Neural cell (in vitro differentiated cells): ENCODE data around the gene GTF2H1. TPM values are rescaled to one million over a fixed set of nuclear protein-coding genes. Genes with fewer than 3 reads are reported as not detected.

Source experiments
- H2AFZ ChIP-seq: fragments of 200-600, 300-800 bp; sonication (generic), shearing (Covaris generic); 2 replicates; pipeline ENCODE4 v1.6.0; 2014; ENCODE audit warnings: low read depth, mild to moderate bottlenecking, antibody characterized with exemption, low read length, moderate library complexity
- H3F3A ChIP-seq: fragments of 200-600 bp; shearing (Covaris generic); 2 replicates; pipeline ENCODE4 v1.6.1; 2016; ENCODE audit warnings: mild to moderate bottlenecking, moderate library complexity, mixed read lengths, antibody characterized with exemption, low read length; ENCODE audit not compliant: insufficient read depth, poor library complexity, severe bottlenecking
- H3K27ac ChIP-seq: fragments of 200-600, 300-800 bp; sonication (generic), shearing (Covaris generic); 2 replicates; pipeline ENCODE4 v1.5.1; 2014; ENCODE audit warnings: mild to moderate bottlenecking, low read length, moderate library complexity
- H3K27me3 ChIP-seq: fragments of 300-800, 200-600 bp; sonication (generic), shearing (Covaris generic); 2 replicates; pipeline ENCODE4 v1.6.0; 2014; ENCODE audit warnings: mild to moderate bottlenecking, low read depth, low read length, moderate library complexity; ENCODE audit not compliant: insufficient read depth
- H3K36me3 ChIP-seq: fragments of 300-800, 200-600 bp; sonication (generic), shearing (Covaris generic); 2 replicates; pipeline ENCODE4 v1.5.1; 2014; ENCODE audit warnings: mild to moderate bottlenecking, antibody characterized with exemption, low read length, moderate library complexity; ENCODE audit not compliant: insufficient read depth
- H3K4me2 ChIP-seq: fragments of 300-800, 200-600 bp; sonication (generic), shearing (Covaris generic); 2 replicates; pipeline ENCODE4 v1.6.0; 2014; ENCODE audit warnings: mild to moderate bottlenecking, low read length
- H3K4me3 ChIP-seq: fragments of 300-800, 200-600 bp; sonication (generic), shearing (Covaris generic); 2 replicates; pipeline ENCODE4 v1.5.1; 2014; ENCODE audit warnings: mild to moderate bottlenecking, low read length, moderate library complexity
- H3K79me2 ChIP-seq: fragments of 200-600 bp; shearing (Covaris generic); replicated peaks from 2 replicates; pipeline ENCODE4 v1.6.0; 2014; ENCODE audit warnings: mild to moderate bottlenecking, low read length, moderate library complexity; ENCODE audit not compliant: insufficient read depth
- H3K9ac ChIP-seq: fragments of 300-800, 200-600 bp; sonication (generic), shearing (Covaris generic); 2 replicates; pipeline ENCODE4 v1.6.1; 2016; ENCODE audit warnings: mild to moderate bottlenecking, low read length, mixed read lengths
- H3K9me2 ChIP-seq: fragments of 200-600 bp; shearing (Covaris generic); 2 replicates; pipeline ENCODE4 v1.6.1; 2016; ENCODE audit warnings: mild to moderate bottlenecking, low read length, mixed read lengths; ENCODE audit not compliant: insufficient read depth
- H3K9me3 ChIP-seq: fragments of 200-600, 300-800 bp; sonication (generic), shearing (Covaris generic); 2 replicates; pipeline ENCODE4 v1.6.1; 2016; ENCODE audit warnings: mild to moderate bottlenecking, mixed run types, low read length, moderate library complexity, mixed read lengths
- H4K20me1 ChIP-seq: fragments of 200-600 bp; shearing (Covaris generic); 2 replicates; pipeline ENCODE4 v1.6.1; 2016; ENCODE audit warnings: mild to moderate bottlenecking, mixed run types; ENCODE audit not compliant: insufficient read depth
- EP300 ChIP-seq: fragments of 450-650 bp; conservative IDR thresholded peaks from 2 replicates; pipeline ENCODE4 v1.6.1; 2014; ENCODE audit warnings: antibody characterized with exemption, mild to moderate bottlenecking, moderate library complexity; ENCODE audit not compliant: poor library complexity, severe bottlenecking
- EZH2 ChIP-seq: fragments of 200-600, 300-800 bp; shearing (Covaris generic), sonication (generic); IDR thresholded peaks from 2 replicates; pipeline ENCODE4 v1.6.1; 2014; ENCODE audit warnings: antibody characterized with exemption, low read length, borderline replicate concordance, mild to moderate bottlenecking; ENCODE audit not compliant: insufficient read depth, poor library complexity, severe bottlenecking
- MXI1 ChIP-seq: fragments of 450-650 bp; conservative IDR thresholded peaks from 2 replicates; pipeline ENCODE4 v1.6.1; 2014; ENCODE audit warnings: antibody characterized with exemption, mild to moderate bottlenecking; ENCODE audit not compliant: poor library complexity, severe bottlenecking
- POLR2AphosphoS5 ChIP-seq: IDR thresholded peaks from 2 replicates; pipeline ENCODE4 v1.6.1; 2012
- RAD21 ChIP-seq: fragments of 450-650 bp; conservative IDR thresholded peaks from 2 replicates; pipeline ENCODE4 v1.6.1; 2014; ENCODE audit warnings: antibody characterized with exemption, mild to moderate bottlenecking, moderate library complexity
- SMC3 ChIP-seq: fragments of 450-650 bp; conservative IDR thresholded peaks from 2 replicates; pipeline ENCODE4 v1.6.1; 2014; ENCODE audit warnings: antibody characterized with exemption, mild to moderate bottlenecking, moderate library complexity; ENCODE audit not compliant: poor library complexity
- TAF1 ChIP-seq: IDR thresholded peaks from 2 replicates; pipeline ENCODE4 v1.6.1; 2012; ENCODE audit warnings: low read depth
- polyA plus RNA-seq: library from polyadenylated mRNA; depleted of rRNA; stranded (reverse); fragments of >200 nt; gene quantifications from 2 replicates; pipeline ENCODE4 v1.2.3, GENCODE V29; 2014
- TF ChIP-seq, protein P1 (sequence below): fragments of 450-650 bp; IDR thresholded peaks from 2 replicates; pipeline ENCODE4 v1.5.1; 2014; ENCODE audit warnings: antibody characterized with exemption, mild to moderate bottlenecking, moderate library complexity; ENCODE audit not compliant: poor library complexity, severe bottlenecking
- TF ChIP-seq, protein P2 (sequence below): IDR thresholded peaks from 2 replicates; pipeline ENCODE4 v1.6.1; 2012; ENCODE audit warnings: borderline replicate concordance

Gene GTF2H1
- polyA plus RNA-seq, 1 donor from 2014 or later: 109 TPM

DNA sequence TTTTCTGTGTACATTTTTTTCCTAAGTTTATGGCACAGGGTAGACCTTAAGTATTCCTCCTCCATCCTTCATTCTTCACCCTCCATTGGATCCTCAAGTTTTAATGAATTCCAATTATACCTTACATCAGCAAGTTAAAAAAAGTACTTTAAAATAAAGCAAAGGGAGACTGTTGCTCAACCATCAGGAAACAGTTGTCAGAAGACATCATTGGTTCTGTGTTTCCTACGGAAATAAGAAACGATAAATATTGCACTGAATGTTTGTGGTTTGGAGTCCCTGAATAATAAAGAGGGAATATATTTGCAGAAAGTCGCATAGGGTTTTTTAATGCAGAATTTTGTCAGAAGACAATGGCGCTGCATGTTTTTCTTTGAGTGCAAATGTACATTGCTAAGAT lies 43.9 kb downstream of the GTF2H1 start:
- no peak for TF ChIP-seq MXI1
- TF ChIP-seq EP300: no peak
- no peak for TF ChIP-seq TAF1
- TF ChIP-seq SMC3: no peak
- TF ChIP-seq, protein P1, sequence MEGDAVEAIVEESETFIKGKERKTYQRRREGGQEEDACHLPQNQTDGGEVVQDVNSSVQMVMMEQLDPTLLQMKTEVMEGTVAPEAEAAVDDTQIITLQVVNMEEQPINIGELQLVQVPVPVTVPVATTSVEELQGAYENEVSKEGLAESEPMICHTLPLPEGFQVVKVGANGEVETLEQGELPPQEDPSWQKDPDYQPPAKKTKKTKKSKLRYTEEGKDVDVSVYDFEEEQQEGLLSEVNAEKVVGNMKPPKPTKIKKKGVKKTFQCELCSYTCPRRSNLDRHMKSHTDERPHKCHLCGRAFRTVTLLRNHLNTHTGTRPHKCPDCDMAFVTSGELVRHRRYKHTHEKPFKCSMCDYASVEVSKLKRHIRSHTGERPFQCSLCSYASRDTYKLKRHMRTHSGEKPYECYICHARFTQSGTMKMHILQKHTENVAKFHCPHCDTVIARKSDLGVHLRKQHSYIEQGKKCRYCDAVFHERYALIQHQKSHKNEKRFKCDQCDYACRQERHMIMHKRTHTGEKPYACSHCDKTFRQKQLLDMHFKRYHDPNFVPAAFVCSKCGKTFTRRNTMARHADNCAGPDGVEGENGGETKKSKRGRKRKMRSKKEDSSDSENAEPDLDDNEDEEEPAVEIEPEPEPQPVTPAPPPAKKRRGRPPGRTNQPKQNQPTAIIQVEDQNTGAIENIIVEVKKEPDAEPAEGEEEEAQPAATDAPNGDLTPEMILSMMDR: no peak
- TF ChIP-seq EZH2: no peak
- TF ChIP-seq RAD21: no peak
- no peak for TF ChIP-seq POLR2AphosphoS5
- TF ChIP-seq, protein P2, sequence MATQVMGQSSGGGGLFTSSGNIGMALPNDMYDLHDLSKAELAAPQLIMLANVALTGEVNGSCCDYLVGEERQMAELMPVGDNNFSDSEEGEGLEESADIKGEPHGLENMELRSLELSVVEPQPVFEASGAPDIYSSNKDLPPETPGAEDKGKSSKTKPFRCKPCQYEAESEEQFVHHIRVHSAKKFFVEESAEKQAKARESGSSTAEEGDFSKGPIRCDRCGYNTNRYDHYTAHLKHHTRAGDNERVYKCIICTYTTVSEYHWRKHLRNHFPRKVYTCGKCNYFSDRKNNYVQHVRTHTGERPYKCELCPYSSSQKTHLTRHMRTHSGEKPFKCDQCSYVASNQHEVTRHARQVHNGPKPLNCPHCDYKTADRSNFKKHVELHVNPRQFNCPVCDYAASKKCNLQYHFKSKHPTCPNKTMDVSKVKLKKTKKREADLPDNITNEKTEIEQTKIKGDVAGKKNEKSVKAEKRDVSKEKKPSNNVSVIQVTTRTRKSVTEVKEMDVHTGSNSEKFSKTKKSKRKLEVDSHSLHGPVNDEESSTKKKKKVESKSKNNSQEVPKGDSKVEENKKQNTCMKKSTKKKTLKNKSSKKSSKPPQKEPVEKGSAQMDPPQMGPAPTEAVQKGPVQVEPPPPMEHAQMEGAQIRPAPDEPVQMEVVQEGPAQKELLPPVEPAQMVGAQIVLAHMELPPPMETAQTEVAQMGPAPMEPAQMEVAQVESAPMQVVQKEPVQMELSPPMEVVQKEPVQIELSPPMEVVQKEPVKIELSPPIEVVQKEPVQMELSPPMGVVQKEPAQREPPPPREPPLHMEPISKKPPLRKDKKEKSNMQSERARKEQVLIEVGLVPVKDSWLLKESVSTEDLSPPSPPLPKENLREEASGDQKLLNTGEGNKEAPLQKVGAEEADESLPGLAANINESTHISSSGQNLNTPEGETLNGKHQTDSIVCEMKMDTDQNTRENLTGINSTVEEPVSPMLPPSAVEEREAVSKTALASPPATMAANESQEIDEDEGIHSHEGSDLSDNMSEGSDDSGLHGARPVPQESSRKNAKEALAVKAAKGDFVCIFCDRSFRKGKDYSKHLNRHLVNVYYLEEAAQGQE: no peak
- peaks cover 13% of the 10 kb centered on the region for H3K36me3 ChIP-seq
- H3K79me2 ChIP-seq: no peaks in the 10 kb centered on the region

DNA sequence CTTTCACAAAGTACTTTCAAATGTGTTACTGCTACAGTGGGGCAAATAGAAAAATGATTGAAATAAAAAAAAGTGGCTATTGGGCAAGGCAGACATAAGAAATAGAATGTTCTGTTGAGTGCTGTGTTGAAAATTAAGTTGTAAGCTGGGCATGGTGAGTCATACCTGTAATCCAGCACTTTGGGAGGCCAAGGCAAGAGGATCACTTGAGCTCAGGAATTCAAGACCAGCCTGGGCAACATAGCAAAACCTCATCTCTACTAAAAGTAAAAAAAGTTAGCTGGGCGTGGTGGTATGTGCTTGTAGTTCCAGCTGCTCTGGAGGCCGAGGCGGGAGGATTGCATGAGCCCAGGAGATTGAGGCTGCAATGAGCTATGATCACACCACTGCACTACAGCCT lies 45.1 kb downstream of the GTF2H1 start:
- Histone ChIP-seq H3K4me3 (no peak overlapping the region), H3K9me3 (no peaks in the 10 kb centered on the region), H3K4me2 (no peak overlapping the region), H3K9me2 (no peaks in the 10 kb centered on the region), H4K20me1 (no peaks in the 10 kb centered on the region), H3K79me2 (no peaks in the 10 kb centered on the region), H3K27ac (no peak overlapping the region), H2AFZ (no peak overlapping the region), H3K27me3 (no peaks in the 10 kb centered on the region), H3K9ac (no peak overlapping the region), H3F3A (no peaks in the 10 kb centered on the region), H3K36me3 (peaks cover 6% of the 10 kb centered on the region)
- TF ChIP-seq EP300: no peak
- TF ChIP-seq, protein P2: no peak
- TF ChIP-seq, protein P1: no peak
- TF ChIP-seq RAD21: no peak
- no peak for TF ChIP-seq MXI1
- TF ChIP-seq TAF1: no peak
- TF ChIP-seq SMC3: no peak
- TF ChIP-seq POLR2AphosphoS5: no peak
- no peak for TF ChIP-seq EZH2

More for the DNA sequence above, 43.9 kb downstream of the GTF2H1 start:
- no peaks in the 10 kb centered on the region for H3F3A ChIP-seq
- H4K20me1 ChIP-seq: no peaks in the 10 kb centered on the region
- no peak overlapping the region for H3K4me3 ChIP-seq
- H3K9me3 ChIP-seq: no peaks in the 10 kb centered on the region
- H3K27me3 ChIP-seq: no peaks in the 10 kb centered on the region
- no peak overlapping the region for H3K27ac ChIP-seq
- no peak overlapping the region for H2AFZ ChIP-seq
- no peak overlapping the region for H3K4me2 ChIP-seq
- no peaks in the 10 kb centered on the region for H3K9me2 ChIP-seq
- H3K9ac ChIP-seq: no peak overlapping the region
